OCI-LY7 (cell line): ENCODE data around the gene SORBS2. TPM values are rescaled to one million over a fixed set of nuclear protein-coding genes. Genes with fewer than 3 reads are reported as not detected.

Experiments
- BruUV-seq: library from RNA; stranded (reverse); fragments of 400-500 nt; replicated peaks from 2 replicates; lab custom pipeline; 2021; lab: Mats Ljungman, UMichigan
- CTCF ChIA-PET: fragments of 300-600 bp; sonication (Branson Sonifier 250); formaldehyde crosslinking; loops from one replicate; lab custom pipeline; 2022; ENCODE audit warnings: antibody characterized with exemption; ENCODE audit not compliant: unreplicated experiment; lab: Charles Lee
- POLR2A ChIA-PET: fragments of 300-600 bp; sonication (Branson Sonifier 250); formaldehyde crosslinking; loops from one replicate; lab custom pipeline; 2022; ENCODE audit warnings: antibody characterized with exemption; lab: Charles Lee
- DNase-seq: peaks from one replicate; pipeline ENCODE4 v3.0.0-alpha.2; 2015; ENCODE audit warnings: low spot score
- H2AFZ ChIP-seq: fragments of 200-600 bp; sonication (generic), shearing (Covaris generic); 2 replicates; pipeline ENCODE4 v1.6.1; 2014; ENCODE audit warnings: mild to moderate bottlenecking, antibody characterized with exemption, low read length, moderate library complexity
- H3K27ac ChIP-seq: fragments of 200-600 bp; sonication (generic); 2 replicates; pipeline ENCODE4 v1.5.1; 2014; ENCODE audit warnings: mixed run types, low read depth, mild to moderate bottlenecking, moderate library complexity, low read length, inconsistent platforms; ENCODE audit not compliant: poor library complexity, severe bottlenecking
- H3K36me3 ChIP-seq: fragments of 200-600 bp; sonication (generic); 2 replicates; pipeline ENCODE4 v1.6.1; 2014; ENCODE audit warnings: mild to moderate bottlenecking, antibody characterized with exemption, low read length, moderate library complexity, mixed read lengths; ENCODE audit not compliant: insufficient read depth
- H3K4me1 ChIP-seq: fragments of 200-600 bp; sonication (generic); 2 replicates; pipeline ENCODE4 v1.5.1; 2014; ENCODE audit warnings: mild to moderate bottlenecking, low read length; ENCODE audit not compliant: insufficient read depth, poor library complexity, severe bottlenecking
- H3K4me2 ChIP-seq: fragments of 200-600 bp; sonication (generic); 2 replicates; pipeline ENCODE4 v1.6.1; 2014; ENCODE audit warnings: mild to moderate bottlenecking, low read length
- H3K4me3 ChIP-seq: fragments of 200-600 bp; sonication (generic); 2 replicates; pipeline ENCODE4 v1.5.1; 2014; ENCODE audit warnings: mild to moderate bottlenecking, low read depth, low read length; ENCODE audit not compliant: poor library complexity, severe bottlenecking
- H3K79me2 ChIP-seq: fragments of 200-600 bp; sonication (generic); 2 replicates; pipeline ENCODE4 v1.6.1; 2016; ENCODE audit warnings: low read depth, mild to moderate bottlenecking, low read length, moderate library complexity, mixed read lengths; ENCODE audit not compliant: insufficient read depth
- H3K9me2 ChIP-seq: fragments of 200-600 bp; sonication (generic); 2 replicates; pipeline ENCODE4 v1.6.1; 2016; ENCODE audit warnings: mild to moderate bottlenecking, low read length, mixed read lengths; ENCODE audit not compliant: insufficient read depth
- H3K9me3 ChIP-seq: fragments of 200-600 bp; sonication (generic); 2 replicates; pipeline ENCODE4 v1.6.1; 2014; ENCODE audit warnings: mild to moderate bottlenecking, mixed run types, low read length, mixed read lengths
- H4K20me1 ChIP-seq: fragments of 200-600 bp; sonication (generic); 2 replicates; pipeline ENCODE4 v1.6.1; 2014; ENCODE audit warnings: mild to moderate bottlenecking, antibody characterized with exemption, low read length, moderate library complexity, mixed read lengths; ENCODE audit not compliant: insufficient read depth
- CTCF ChIP-seq: fragments of 200-600 bp; sonication (generic); conservative IDR thresholded peaks from 2 replicates; pipeline ENCODE4 v1.5.1; 2014; ENCODE audit warnings: mild to moderate bottlenecking, antibody characterized with exemption, low read length, moderate library complexity, mixed read lengths
- EZH2phosphoT487 ChIP-seq: fragments of 200-600 bp; sonication (generic); IDR thresholded peaks from 2 replicates; pipeline ENCODE4 v1.6.1; 2018; ENCODE audit warnings: low read depth, borderline replicate concordance, mild to moderate bottlenecking, mixed run types, antibody characterized with exemption, low read length, moderate library complexity, mixed read lengths
- intact Hi-C: fragments of 100-400 bp; cut with micrococcal nuclease; formaldehyde crosslinking; loops from one replicate; pipeline ENCODE4 v1.10.0; 2022; ENCODE audit not compliant: unreplicated experiment
- total RNA-seq, 2 experiments: library from RNA; depleted of rRNA in 1 of 2; stranded (reverse); fragments of >200 nt in 1 of 2; shearing (Covaris generic) in 1 of 2; gene quantifications; 2 replicates each; pipeline ENCODE4 v1.2.3, GENCODE V29; 2014 to 2022

Gene SORBS2
- total RNA-seq, 2 experiments from 2014 or later, result 33.2 to 43.5 TPM

GRCh38 chr4:185600801-185601434 lies 211.1 kb downstream of the SORBS2 start:
- H3K4me2 ChIP-seq, result no peak overlapping the region
- no peak overlapping the region for H2AFZ ChIP-seq
- H3K9me3 ChIP-seq, result no peaks in the 10 kb centered on the region
- H3K4me1 ChIP-seq, result peaks cover 13% of the 10 kb centered on the region
- intact Hi-C loops, result no loop called here
- H3K4me3 ChIP-seq, result no peak overlapping the region
- H3K79me2 ChIP-seq, result no peaks in the 10 kb centered on the region
- H3K27ac ChIP-seq, result no peak overlapping the region
- BruUV-seq, result no TSS peak
- POLR2A ChIA-PET, result interaction anchor here (0.6 to 1.3 kb wide), 3 partner anchors 25 to 120 kb away, joined by 3 to 5 read pairs (median 3); no protein-coding TSS in a partner anchor
- no peaks in the 10 kb centered on the region for H4K20me1 ChIP-seq
- CTCF ChIA-PET, result no interaction called here
- no peak for DNase-seq
- TF ChIP-seq CTCF, result no peak
- TF ChIP-seq EZH2phosphoT487, result no peak
- H3K36me3 ChIP-seq, result no peaks in the 10 kb centered on the region
- no peaks in the 10 kb centered on the region for H3K9me2 ChIP-seq

- Histone ChIP-seq H3K27ac (no peak overlapping the region), H3K4me1 (peaks cover 13% of the 10 kb centered on the region), H3K9me2 (no peaks in the 10 kb centered on the region), H3K79me2 (no peaks in the 10 kb centered on the region), H4K20me1 (no peaks in the 10 kb centered on the region), H3K9me3 (no peaks in the 10 kb centered on the region), H3K36me3 (no peaks in the 10 kb centered on the region), H3K4me2 (no peak overlapping the region), H3K4me3 (no peak overlapping the region), H2AFZ (no peak overlapping the region)
- no TSS peak for BruUV-seq
- intact Hi-C loops, result loop anchor here (2.0 to 5.0 kb wide), 3 partner anchors 172 to 561 kb away; partner anchors contain the start of genes SLC25A4 and UFSP2
- ChIA-PET CTCF (no interaction called here), POLR2A (no interaction called here)
- DNase-seq, result no peak
- no peak for TF ChIP-seq CTCF
- no peak for TF ChIP-seq EZH2phosphoT487
These were observed 212.3 kb downstream of the SORBS2 start for GRCh38 chr4:185599553-185600243.
